GM19043 (cell line): Measurements from ENCODE around the gene ARL5A.

Source experiments
- ATAC-seq: cut with Tn5 transposase; IDR thresholded peaks from one replicate; pipeline ENCODE4 v1.9.1; 2021; ENCODE audit warnings: low read depth; ENCODE audit not compliant: unreplicated experiment

ARL5A gene

DNA sequence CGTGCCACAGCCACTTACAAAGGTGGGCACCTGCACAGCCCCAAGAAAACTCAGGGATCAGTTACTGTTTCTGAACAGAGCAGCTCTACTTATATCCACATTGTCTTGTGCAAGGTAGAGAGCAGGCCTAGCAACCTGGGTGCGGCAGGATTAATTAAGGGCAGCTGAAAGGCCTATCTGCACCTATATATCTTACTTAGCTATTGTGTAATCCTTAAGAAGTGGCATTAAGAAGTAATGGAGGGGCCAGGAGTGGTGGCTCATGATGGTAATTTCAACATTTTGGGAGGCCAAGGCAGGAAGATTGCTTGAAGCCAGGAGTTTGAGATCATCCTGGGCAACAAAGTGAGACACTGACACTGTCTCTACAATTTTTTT is 12.8 kb upstream of the ARL5A start:
- ATAC-seq: no peak

DNA sequence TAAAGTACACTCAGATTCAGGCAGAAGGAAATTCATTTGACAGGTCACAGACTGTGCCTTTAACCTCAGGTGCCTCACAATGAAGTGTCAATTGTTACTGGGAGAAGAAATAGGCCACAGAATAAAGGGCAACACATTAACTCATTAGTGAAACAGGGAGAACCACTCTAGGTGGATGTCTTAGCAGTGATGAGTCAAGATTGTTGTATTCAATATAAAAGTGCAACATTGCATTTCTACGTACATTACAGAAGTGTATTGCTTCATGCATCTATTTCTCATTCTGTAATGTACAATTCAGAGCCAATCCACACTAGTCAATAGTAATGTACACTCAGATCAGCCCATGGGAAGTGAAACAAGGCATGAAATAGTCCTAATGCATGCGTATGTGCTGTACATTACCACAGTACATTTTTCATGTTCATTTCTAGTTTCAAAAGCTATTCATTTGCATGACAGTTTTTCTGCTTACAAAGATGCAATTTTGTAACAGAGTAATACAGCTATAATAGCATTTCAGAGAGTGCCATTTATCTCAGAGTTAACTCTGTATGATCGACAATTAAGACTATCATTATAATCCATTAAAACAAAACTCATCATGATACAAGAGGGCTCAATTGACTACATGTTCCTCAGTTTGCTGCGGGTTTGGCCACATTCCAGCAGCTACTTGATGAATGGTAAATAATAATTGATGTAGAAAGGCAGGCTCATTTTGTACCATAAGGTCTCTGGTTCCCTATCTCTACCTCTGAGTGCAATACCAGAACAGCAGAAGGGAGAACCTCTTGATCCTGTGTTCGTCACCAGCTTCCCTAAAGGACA is 12.2 kb upstream of the ARL5A start:
- peak; percentile 97 for ATAC-seq

DNA sequence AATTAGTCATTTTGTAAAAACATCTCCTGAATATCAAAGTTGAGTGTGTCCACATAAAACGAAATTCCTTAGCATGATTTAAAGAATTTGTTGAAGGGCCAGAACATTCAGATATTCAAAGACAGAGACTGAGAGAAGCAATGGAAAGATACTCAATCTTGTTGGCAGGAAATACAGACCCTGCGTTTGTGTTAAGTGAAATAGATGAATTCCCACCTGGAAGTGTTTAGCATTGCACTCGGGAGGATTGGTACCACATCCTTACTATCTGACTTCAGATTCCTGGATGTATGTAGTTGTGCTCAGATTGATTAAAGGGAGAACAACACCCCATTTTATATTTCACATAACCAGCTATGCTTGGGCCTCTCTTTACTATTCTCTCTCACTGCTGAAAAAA is 9.7 kb upstream of the ARL5A start:
- no peak for ATAC-seq

DNA sequence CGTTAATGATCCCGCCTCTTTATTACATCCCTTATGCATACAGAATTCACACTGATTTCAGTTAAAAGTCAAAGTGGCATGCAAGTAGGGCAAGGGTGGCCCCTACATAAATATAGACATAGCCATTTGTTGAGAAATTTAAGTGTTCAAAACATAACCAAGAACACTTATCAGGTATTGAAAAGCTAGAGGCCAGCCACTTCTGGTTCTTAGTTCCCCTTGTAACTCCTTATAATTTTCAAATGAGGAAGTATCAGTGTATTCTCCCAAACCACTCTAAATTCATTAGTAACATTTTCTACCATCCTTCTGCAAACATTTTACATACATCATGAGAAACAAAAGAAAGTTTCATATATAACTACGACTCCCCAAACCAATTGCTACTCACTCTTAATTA is 5.8 kb upstream of the ARL5A start:
- peak; percentile 70 for ATAC-seq

DNA sequence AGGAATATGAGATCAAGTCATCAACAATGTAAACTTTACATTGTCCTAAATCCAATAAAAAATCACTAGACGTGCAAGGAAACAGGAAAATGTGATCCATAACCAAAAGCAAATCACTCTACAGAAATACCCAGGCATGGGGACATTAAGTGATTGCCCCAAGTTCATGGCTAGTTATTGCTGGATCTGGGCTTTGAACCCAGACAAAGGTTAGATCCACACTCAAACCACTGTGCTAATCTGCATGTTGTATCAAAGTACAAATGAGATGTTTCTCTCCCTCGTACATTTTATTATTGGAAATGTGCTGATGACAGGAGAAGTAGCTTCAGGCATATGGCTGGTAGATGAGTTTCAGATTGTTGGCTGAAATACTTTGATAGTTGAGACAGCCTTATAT is 2.7 kb upstream of the ARL5A start:
- ATAC-seq: no peak

DNA sequence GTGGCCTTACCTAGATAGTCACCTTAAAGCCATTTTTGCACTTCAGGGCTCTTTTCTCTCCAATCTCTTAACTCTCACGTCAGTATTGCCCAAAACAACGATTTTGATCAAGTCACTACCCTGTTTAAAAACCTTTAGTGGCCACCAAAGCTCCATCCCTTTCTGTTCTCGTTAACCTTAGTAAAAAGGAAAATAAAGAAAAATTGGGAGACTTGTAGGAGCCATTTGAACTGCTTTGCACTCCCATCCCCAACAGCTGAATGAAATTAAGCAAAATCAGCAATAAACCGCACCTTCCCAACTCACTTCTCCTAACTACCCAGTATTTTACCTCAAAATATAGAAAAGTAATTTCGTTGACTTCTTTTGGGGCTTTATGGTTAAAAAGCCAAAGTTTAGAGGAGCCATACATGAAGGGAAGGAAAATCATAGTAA is 686 bp upstream of the ARL5A start:
- no peak for ATAC-seq

DNA sequence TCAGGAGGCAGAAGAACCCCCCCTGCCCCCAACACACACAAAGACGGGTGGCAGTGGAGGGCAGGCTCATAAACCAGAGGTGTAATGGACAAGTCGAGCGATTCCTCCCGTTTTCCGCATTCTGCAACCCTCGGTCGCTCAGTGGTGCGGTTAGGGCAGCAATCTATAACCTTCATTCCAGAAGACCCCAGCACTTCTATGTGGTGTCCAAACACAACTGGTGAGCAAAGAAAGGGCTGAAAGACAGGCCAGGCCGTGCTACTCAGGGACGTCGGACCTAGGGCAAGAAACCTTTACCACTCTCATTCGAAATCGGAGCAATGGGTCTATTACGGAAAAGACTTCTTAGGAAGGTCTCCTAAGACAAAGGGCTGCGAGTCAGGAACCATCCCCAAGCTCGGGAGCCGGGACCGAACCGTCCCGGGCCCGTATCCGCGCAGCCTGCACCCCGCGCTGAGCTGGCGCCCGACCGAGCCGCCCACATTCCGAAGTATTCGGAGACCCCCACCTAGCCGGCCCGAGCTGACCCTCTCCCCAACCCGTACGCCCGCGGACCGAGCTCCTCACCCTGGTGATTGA is 568 bp downstream of the ARL5A start:
- peak; percentile 9 for ATAC-seq

DNA sequence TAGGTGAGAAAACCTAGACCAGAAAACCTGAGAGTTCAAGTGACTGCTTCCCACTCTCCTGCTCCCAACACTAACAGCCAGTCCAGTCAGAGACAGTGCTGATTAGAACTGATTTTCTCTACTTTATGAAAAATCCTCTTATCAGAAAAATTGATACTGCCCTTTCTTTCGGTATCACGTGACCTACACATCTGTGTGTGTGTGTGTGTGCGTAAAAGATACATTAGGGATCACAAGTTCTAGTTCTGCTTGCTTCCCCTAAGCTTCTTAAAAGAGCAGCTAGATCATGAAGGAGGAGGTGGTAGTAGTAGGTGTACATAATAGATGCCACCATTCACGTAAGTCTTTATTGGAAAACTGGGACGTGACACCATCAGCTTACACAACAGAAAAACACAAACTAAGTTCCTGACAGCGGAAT is 1.5 kb downstream of the ARL5A start:
- no peak for ATAC-seq

DNA sequence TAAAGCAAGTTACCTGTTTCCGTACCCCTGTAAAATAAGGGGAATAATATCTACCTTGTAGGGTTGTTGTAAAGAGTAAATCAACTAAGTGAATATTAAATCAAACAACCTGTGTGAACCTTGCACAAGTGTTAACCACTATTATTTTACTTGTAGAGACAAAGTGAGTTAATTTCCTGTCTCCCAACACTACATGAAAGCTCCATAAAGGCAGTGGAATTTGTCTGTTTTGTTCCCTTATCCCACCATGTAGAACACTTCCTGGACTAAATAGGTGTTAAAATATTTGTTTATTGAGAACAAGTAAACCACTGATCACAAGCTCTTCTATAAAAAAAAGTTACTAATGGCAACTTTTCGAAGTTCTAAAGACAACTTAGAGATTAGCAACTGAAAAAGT is 3.3 kb downstream of the ARL5A start:
- ATAC-seq: no peak

DNA sequence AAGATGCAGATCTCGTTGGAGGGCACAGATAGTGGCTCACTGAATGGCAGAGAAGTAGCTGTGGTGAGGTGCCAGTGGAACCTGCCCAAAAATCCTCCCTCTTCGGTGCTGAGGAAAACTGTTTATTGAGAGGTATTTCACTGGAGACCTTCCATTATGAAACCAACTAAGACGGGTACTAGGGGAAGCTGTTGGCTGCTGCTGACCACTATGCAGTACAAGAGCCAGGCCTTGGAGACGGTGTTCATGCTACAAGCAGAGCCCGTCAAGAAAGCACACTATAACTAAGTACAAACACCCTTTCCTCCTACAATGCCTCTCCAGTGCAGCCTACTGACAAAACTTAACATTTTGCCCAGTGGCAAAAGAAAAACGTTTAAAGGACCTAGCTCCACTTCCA is 4.6 kb downstream of the ARL5A start:
- no peak for ATAC-seq

DNA sequence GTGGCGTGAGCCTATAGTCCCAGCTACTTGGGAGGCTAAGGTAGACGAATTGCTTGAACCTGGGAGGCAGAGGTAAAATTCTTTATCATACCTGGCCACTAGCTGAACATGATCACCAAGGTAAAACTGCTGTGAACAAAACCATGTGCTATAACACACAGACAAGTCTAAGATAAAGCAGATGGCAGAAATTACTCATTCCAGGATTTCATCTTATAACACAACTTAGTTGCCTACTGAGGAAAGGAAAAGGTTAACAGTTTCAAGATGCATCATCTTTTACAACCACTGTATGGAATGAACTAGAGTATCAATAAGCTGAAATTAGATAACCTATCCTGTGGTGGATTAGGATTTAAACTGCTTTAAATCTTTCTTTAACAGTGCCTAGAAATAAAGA is 8.3 kb downstream of the ARL5A start:
- ATAC-seq: peak; percentile 54

DNA sequence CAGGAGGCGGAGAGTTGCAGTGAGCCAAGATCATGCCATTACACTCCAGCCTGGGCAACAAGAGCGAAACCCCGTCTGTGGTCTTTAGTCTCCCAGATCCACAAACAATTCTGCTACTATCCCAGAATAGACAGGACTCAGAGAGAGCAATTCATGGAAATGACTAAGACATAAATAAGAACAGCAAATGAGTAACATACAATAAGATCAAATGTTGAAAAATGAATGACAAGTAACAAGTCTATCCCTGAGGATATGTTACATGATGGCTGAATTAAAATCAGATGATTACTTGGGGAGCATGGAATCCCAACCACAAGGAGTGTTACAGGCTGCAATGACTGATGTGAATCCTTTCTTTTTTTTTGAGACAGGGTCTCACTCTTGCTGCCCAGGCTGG is 10.3 kb downstream of the ARL5A start:
- no peak for ATAC-seq

DNA sequence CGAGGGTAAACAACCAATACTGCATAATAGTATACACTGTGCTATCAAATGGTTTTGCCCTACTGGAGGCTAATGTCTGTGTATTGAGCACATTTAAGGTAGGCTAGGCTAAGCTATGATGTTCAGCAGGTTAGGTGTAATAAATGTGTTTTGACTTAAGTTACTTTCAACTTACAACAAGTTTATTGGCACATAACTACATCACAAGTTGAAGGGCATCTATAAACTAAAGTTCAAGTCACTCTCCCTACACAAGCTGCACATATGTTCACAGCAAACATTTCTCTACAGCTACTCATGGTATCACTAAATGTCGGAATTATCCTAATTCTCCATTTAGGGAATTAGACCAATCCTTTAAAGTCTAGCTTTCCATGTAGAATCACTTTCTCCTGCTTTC is 11.4 kb downstream of the ARL5A start:
- ATAC-seq: no peak

DNA sequence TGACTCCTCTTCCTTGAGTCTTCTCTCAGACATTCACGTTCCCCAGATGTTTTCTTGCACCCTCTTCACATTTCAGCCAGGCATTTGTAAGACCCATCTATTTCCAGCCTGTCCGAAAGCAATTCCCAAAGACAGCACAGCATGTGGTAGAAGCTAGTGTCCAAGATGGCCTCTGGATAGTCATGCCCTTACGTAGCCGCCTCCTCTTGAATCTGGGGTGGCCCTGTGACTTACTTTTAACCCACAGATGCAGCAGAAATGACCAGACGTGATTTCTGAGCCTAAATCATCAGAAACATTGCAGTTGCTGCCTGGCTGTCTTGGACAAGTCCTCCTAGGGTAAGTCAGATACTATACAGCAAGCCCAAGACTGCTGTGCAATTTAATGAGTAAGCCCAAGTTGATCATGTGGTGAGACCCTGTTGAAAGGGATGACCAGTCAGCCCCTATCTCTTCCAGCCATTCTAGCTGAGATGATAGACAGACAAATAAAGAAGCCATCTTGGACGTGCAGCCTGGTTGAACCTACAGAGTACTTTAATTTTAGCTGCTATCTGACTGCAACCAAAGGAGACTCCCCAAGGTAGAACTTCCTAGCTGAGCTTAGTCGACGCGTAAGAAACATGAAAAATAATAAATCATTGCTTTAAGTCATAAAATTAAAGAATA is 12.3 kb downstream of the ARL5A start:
- ATAC-seq: no peak

DNA sequence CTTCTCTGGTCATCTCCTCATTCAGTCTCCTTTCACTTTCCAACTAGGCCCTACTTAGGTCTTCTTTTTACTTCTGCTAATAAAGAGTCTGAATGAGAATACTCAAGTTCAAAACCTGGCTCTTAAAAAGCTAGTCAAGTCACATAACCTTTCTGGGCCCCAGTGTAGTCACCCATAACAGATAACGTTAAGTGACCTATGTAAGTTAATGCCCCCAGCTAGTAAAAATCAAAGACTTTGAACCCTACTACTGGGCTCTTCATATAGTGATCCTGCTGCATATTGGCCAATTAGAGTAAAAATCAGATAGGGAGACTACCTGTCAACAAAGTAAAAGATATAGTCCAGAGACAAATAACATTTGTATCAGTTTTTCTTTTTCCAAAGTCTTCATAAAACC is 17.7 kb downstream of the ARL5A start:
- no peak for ATAC-seq

DNA sequence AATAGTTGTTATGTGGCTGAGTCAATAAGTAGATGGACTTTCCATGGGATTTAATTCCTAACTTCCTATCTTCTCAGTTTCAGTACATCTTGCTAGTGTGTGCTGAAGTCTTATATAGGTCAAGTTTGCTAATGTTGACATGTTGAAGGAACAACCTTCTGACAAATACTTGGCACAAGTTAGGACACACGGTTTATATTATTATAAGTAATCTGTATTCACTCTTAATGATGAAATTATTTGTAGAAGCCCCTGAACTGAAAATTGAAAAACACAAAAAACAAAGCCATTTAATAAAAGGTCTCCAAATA is 19.2 kb downstream of the ARL5A start:
- no peak for ATAC-seq

DNA sequence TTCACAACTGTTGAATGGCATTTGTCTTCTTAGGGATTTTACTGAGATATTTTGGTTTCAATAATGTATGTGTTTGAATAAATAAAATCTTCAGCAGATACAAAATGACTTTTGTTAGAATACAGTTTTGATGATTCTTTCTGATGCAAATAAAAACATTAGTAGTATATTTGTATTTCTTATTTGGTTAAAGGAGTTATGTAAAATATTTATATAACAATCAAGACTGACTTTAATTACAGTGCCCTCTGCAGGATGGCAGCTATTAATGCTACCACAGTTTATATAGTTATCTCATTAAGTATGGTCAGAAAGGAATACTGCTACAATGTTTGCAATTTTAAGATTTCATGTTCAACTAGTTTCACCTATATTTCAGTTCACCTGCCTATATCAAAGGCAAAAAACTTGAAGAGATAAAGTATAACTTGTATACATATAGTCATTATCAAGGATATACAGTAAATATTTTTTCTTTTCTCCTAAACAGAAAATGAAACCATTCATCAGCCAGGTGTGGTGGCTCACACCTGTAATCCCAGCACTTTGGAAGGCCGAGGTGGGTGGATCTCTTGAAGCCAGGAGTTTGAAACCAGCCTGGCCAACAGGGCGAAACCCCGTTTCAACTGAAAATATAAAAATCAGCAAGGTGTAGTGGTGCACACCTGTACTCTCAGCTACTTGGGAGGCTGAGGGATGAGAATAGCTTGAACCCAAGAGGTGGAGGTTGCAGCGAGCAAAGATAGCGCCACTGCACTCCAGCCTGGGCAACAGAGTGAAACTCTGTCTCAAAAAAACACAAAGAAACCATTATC is 19.8 kb downstream of the ARL5A start:
- ATAC-seq: no peak

DNA sequence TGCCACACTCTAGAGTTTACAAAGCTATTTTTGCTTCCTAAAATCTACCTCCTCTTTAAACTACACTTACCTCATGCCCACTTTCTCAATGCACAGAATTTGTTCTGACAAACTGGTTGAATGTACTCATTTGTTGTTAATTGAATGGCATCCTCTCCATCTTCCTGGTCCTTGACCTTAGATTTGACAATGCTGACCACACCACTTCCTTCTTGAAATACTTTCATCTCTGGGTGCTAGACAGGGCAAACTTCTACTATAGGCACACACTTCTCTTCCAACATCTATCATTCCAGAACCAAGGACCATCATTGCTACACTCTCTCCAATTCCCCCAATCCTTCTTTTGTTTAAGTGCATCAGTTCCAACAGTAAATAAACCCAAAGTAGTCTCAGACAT is 22.3 kb downstream of the ARL5A start:
- ATAC-seq: no peak

DNA sequence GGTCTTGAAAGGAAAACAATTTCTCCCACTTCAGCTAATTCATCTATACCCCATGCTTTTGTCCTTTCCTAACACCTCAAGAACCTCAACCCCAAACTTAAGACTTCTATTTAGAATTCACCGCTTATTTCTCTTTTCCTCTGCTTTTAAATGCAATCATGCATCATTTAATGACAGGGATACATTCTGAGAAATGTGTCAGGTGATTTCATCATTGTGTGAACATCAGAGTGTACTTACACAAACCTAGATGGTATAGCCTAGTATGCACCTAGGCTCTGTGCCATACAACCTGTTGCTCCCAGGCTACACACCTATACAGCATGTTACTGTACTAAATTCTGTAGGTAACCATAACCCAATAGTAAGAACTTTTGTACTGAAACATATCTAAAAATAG is 22.9 kb downstream of the ARL5A start:
- no peak for ATAC-seq

DNA sequence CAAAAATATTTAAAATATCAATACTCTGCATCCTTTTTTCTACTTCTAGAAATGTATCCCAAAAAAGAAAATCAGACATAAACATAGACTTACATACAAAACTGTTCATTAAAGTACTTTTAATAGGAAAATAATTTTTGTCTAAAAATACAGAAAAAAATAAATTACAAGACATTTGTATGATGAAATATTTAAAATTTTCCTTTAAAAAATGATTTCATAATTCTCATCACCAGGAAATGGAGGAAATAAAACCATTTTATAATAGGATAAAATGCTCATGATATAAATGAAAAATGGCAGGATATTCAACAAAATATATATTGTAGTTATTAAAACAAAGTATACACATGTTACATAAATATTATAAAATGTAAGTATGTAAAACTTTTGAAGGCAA is 24.4 kb downstream of the ARL5A start:
- no peak for ATAC-seq

DNA sequence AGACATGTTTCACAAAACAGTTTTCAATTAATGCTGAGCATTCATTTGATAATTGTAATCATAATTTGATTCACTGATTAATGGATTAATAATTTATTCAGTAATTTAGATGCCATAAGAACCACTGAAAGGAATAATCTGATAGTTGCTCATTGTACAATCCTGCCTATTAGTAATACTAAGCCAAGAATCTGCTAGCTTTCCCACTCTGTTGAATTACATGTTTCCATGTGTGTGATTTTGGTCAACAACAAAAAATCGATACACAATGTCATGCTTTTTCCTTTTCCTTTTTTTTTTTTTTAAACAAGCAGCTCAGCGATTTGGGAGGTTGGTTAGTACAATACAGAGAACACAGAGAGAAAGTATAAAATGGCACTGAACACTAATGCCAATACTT is 25.9 kb downstream of the ARL5A start:
- no peak for ATAC-seq
